Measurements from ENCODE around the gene VTI1A. TPM values are rescaled to one million over a fixed set of nuclear protein-coding genes. Genes with fewer than 3 reads are reported as not detected.

The VTI1A gene
- total and polyA plus RNA-seq, 2 of the 8 experiments (the other 6 are each of a cell fraction or from before 2014, with no cell fraction given): 6.0 to 20.0 TPM

GRCh38 chr10:112775381-112775780 lies 328.4 kb downstream of the VTI1A start:
- Histone ChIP-seq H3K79me1 (ENCODE audit: low read depth, low read length) (no peaks in the 10 kb centered on the region), H3K23ac (ENCODE audit: insufficient read length) (no peak overlapping the region), H3K14ac (ENCODE audit: insufficient read length) (no peak overlapping the region), H3K79me2 (ENCODE audit: control insufficient read depth in 1 of 2, insufficient read depth in 2 of 2, low read length in 2 of 2) (no peaks in the 10 kb centered on the region), H3K36me3 (ENCODE audit: control insufficient read depth in 2 of 4, insufficient read depth in 4 of 4, low read length in 3 of 4) (no peaks in the 10 kb centered on the region), H2AK5ac (ENCODE audit: low read depth, low read length) (no peak overlapping the region), H3K4me1 (replicated peaks in 1 of 4; ENCODE audit: control insufficient read depth in 3 of 4, insufficient read depth in 4 of 4, low read length in 3 of 4) (peaks cover 0 to 6% (median 1%) of the 10 kb centered on the region in 4 experiments; a peak in 3 of 7 replicates), H3K23me2 (ENCODE audit: low read depth, low read length) (no peaks in the 10 kb centered on the region), H3K9me3 (ENCODE audit: insufficient read depth in 2 of 2, low read depth in 1 of 2, low read length in 1 of 2) (no peaks in the 10 kb centered on the region), H2BK12ac (ENCODE audit: low read depth, low read length) (no peak overlapping the region), H3K4me3 (ENCODE audit: extremely low read depth in 1 of 4, insufficient read depth in 2 of 4, low read depth in 3 of 4, low read length in 4 of 4) (no peak overlapping the region), H3K56ac (replicated peaks; ENCODE audit: insufficient read length, low read depth, low read length) (no peak overlapping the region), H4K8ac (ENCODE audit: extremely low read depth, insufficient read depth, low read length) (no peak overlapping the region), H3K9ac (replicated peaks in 1 of 4; ENCODE audit: extremely low read depth in 1 of 4, low read depth in 3 of 4, low read length in 3 of 4) (no peak overlapping the region), H2BK15ac (ENCODE audit: low read length) (no peak overlapping the region), H3K27me3 (replicated peaks in 1 of 4; ENCODE audit: control insufficient read depth in 3 of 4, extremely low read depth in 1 of 4, insufficient read depth in 3 of 4, low read length in 3 of 4) (no peaks in the 10 kb centered on the region), H3K27ac (ENCODE audit: low read depth, low read length) (no peak overlapping the region), H4K91ac (replicated peaks; ENCODE audit: insufficient read length, low read length) (no peak overlapping the region), H3K18ac (ENCODE audit: extremely low read depth, low read length) (no peak overlapping the region), H2BK120ac (replicated peaks; ENCODE audit: low read depth, low read length) (no peak overlapping the region), H2BK5ac (ENCODE audit: low read depth, low read length) (no peak overlapping the region), H3K4ac (replicated peaks; ENCODE audit: insufficient read length, low read depth, low read length) (no peak overlapping the region), H2AFZ (ENCODE audit: low read length) (no peak overlapping the region), H2BK20ac (ENCODE audit: low read length) (no peak overlapping the region), H4K5ac (ENCODE audit: insufficient read length, low read depth, low read length) (no peak overlapping the region), H4K20me1 (replicated peaks in 1 of 2; ENCODE audit: control insufficient read depth in 1 of 2, insufficient read depth in 2 of 2, low read length in 2 of 2) (no peaks in the 10 kb centered on the region), H3K4me2 (ENCODE audit: insufficient read depth in 1 of 2, low read depth in 2 of 2, low read length in 2 of 2) (no peak overlapping the region)
- DNase-seq (ENCODE audit: low read depth in 1 of 2, low spot score in 2 of 2) (no peak), FAIRE-seq (peak; percentile 19)
- ChIA-PET CTCF (ENCODE audit: partially characterized antibody) (interaction anchor here (0.6 to 2.6 kb wide), 6 partner anchors 12 to 1598 kb away, joined by 3 to 9 read pairs (median 6); no protein-coding TSS in a partner anchor), POLR2A (ENCODE audit: partially characterized antibody) (interaction anchor here (1.2 kb wide), 1 partner anchor 36 kb away, joined by 5 read pairs; no protein-coding TSS in a partner anchor)
- 77% methylated on average over 2 of the region's 2 CpGs; no CpG with 5 or more reads in 1 of the 2 experiments for WGBS, 2 experiments (ENCODE audit: extremely low coverage in 1 of 2, insufficient coverage in 1 of 2, insufficient read length in 1 of 2, insufficient replicate concordance in 2 of 2, low coverage in 1 of 2, low lambda C conversion rate in 2 of 2, missing lambda C conversion rate in 1 of 2)
- TF ChIP-seq SUZ12 (IDR thresholded peaks at IDR 0.05; ENCODE audit: low read length): no peak
- no peak for TF ChIP-seq RNF2 (IDR thresholded peaks at IDR 0.05; ENCODE audit: borderline replicate concordance, low read depth, low read length, missing control alignments, poor library complexity, severe bottlenecking)
- TF ChIP-seq TBP (IDR thresholded peaks at IDR 0.05; ENCODE audit: low read depth, low read length): no peak
